Hematopoietic multipotent progenitor cell treated with erythropoietin and hydrocortisone succinate and interleukin-3 and kit ligand, for 15 days (in vitro differentiated cells): ENCODE data around the gene AGMO.

Experiments
- DNase-seq: peaks from one replicate; pipeline ENCODE4 v3.0.0-alpha.2; 2015; ENCODE audit warnings: low spot score

The AGMO gene

DNA sequence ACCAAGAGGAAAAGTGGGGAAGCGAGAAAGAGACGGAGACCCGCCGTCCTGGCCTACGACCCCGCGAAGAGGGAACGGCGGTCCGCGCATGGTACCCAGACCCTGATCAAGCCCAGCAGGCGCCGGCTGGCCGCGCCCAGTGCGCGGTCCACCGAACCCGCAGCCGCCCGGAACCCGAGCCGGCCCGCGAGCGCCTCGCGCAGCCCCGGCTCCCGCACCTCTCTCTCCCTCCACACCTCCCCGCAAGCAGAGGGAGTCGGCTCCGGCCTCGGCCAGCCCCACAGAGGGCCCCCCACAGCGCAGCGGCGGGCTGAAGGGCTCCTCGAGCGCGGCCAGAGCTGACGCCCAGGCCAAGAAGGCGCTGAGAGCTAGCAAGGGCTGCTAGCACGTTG, 164.7 kb downstream of the AGMO start:
- DNase-seq: no peak

DNA sequence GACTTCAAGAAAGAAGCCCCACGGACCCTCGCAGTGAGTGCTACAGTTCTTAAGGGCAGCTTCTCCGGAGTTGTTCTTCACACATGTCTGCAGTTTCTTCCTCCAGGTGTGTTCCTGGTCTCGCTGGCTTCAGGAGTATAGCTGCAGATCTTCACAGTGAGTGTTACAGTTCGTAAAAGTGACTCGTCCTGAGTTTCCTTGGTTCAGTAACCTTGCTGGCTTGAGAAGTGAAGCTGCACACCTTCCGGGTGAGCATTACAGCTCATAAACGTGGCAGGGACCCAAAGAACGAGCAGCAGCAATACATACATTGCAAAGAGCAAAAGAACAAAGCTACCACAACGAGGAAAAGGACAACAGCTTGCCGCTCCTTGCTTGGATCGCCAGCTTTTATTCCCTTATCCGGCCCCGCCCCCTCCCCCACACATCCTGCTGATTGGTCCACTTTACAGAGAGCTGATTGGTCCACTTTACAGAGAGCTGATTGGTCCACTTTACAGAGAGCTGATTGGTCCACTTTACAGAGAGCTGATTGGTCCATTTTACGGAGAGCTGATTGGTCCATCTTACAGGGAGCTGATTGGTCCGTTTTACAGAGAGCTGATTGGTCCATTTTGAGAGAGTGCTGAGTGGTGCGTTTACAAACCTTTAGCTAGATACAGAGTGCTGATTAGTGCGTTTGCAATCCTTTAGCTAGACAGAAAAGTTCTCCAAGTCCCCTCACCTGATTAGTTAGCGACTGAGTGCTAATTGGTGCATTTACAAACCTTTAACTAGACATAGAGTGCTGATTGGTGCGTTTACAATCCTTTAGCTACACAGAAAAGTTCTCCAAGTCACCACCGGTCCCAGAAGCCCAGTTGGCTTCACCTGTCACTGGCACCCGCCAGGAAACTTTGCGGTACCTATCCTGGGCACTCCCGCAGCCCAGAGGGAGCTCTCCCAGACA, 165.3 kb downstream of the AGMO start:
- DNase-seq: no peak

GRCh38 chr7:15389073-15389472, 172.7 kb downstream of the AGMO start:
- no peak for DNase-seq

DNA sequence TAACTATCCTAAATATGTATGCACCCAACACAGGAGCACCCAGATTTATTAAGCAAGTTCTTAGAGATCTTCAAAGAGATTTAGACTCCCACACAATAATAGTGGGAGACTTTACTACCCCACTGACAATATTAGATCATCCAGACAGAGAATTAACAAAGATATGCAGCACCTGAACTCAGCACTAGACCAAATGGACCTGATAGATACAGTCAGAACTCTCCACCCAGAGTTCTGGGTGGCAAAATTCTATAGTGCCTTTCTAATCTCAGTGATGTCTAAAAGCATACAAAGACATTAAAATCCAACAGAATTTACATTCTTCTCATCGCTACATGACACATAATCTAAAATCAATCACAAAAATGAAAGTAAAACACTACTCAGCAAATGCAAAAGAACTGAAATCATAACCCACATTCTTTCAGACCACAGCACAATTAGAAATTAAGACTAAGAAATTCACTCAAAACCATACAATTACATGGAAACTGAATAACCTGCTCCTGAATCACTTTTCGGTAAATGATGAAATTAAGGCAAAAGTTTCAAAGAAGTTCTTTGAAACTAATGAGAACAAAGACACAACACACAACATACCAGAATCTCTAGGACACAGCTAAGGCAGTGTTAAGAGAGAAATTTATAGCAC, 183.2 kb downstream of the AGMO start:
- DNase-seq: no peak

GRCh38 chr7:15376600-15376999, 185.2 kb downstream of the AGMO start:
- DNase-seq: no peak

- no peak for DNase-seq
These were observed 191.4 kb downstream of the AGMO start for GRCh38 chr7:15370441-15370840.

GRCh38 chr7:15368653-15369052, 193.2 kb downstream of the AGMO start:
- no peak for DNase-seq

GRCh38 chr7:15367897-15368296, 193.9 kb downstream of the AGMO start:
- no peak for DNase-seq

GRCh38 chr7:15358112-15358511, 203.7 kb downstream of the AGMO start:
- no peak for DNase-seq

GRCh38 chr7:15352421-15353206, 209.2 kb downstream of the AGMO start:
- DNase-seq: no peak

DNA sequence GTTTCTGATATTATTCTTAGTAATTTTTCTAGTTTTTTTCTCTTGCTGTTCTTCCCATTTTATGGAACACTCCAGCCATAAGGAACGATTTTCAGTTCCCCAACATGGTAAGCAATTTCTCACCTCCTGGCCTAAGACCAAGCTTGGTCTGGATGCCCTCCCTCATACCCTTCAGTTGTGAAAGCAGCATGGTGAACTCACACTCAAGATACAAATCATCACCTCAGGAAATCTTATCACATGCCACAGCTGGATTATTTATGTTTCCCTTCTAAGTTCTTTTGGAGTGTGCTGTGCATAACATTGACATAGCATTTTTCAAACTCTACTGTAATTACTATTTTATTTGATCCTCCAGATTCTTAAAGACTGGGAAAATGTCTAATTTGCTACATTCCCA, 216.6 kb downstream of the AGMO start:
- DNase-seq: no peak

- DNase-seq: no peak
These were observed 220.0 kb downstream of the AGMO start for GRCh38 chr7:15341817-15342216.

DNA sequence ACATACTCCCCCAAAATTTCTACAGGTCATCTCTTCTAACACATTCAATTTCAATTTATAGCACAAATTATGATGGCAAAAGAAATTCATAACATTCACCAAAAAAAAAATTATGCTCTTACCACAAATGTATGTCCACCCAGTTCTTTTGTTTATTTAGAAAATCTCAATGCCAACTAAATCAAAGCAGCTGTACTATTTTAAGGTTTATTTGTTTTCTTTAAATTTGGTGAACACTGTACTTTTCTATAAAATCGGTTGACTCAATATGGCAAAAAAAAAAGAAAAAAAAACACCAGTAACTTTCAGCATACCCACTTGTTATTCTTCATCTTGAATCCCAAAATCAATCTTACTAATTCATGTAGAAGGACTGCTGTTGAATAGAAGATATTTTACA, 225.7 kb downstream of the AGMO start:
- no peak for DNase-seq

DNA sequence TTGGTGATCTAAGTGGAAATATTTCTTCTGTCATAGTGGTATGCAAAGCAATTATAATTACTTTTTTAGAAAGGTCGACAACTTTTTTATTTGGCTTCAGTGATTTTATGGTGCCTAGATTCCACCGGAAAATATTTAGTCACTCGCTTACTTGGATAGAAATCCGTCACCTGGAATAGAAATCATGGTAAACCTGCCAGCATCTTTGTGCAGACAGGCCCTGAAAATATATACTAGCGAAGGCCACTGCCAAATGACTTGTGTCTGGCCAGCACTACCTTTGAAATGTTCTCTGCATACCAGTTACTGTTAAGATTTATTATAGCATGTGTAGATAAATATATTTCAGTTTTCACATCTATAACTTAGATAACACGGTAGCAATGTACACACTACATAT, 226.4 kb downstream of the AGMO start:
- no peak for DNase-seq

GRCh38 chr7:15334536-15335263, 227.1 kb downstream of the AGMO start:
- no peak for DNase-seq

GRCh38 chr7:15332956-15333355, 228.9 kb downstream of the AGMO start:
- no peak for DNase-seq

- no peak for DNase-seq
These were observed 230.9 kb downstream of the AGMO start for GRCh38 chr7:15330943-15331342.

DNA sequence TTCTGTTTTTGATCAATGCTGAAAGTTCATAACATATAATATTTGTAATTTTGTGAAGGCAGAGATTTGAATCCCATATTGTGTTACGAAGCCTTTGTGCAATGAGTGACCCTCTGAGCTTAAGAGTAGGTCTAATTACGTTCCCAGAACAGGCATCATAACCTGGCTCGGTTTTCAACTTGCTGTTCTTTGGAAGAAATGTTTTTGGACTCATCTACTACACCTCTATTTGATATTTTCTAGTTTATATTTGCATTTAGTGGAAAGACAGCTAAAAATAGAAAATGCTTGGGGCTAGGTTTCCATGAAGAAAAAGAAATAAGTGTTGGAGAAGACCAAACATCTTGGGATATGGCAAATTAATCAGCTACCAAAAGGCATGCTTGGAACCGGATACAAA, 234.8 kb downstream of the AGMO start:
- no peak for DNase-seq

GRCh38 chr7:15326044-15326644, 235.7 kb downstream of the AGMO start:
- DNase-seq: no peak

GRCh38 chr7:15323550-15323949, 238.3 kb downstream of the AGMO start:
- no peak for DNase-seq

GRCh38 chr7:15317215-15317614, 244.6 kb downstream of the AGMO start:
- DNase-seq: no peak

GRCh38 chr7:15315678-15316077, 246.1 kb downstream of the AGMO start:
- no peak for DNase-seq
